ENCODE results near the gene EHD4. TPM values are rescaled to one million over a fixed set of nuclear protein-coding genes. Genes with fewer than 3 reads are reported as not detected.
A peak's percentile ranks its signal among the peaks of the same experiment; 100 is the strongest.

EHD4 gene
- total RNA-seq, 1 donor from 2014 or later: 64.9 TPM

- Mint-ChIP-seq H3K4me1 (ENCODE audit: unreplicated experiment) (peaks cover 5% of the 10 kb centered on the region), H3K36me3 (ENCODE audit: low read depth, unreplicated experiment) (peaks cover 13% of the 10 kb centered on the region), H3K27me3 (ENCODE audit: unreplicated experiment) (peaks cover 15% of the 10 kb centered on the region), H3K9me3 (ENCODE audit: unreplicated experiment) (no peaks in the 10 kb centered on the region), H3K4me3 (ENCODE audit: unreplicated experiment) (no peak overlapping the region), H3K27ac (ENCODE audit: unreplicated experiment) (peak overlapping the region; percentile 26)
- no peak for TF ChIP-seq CTCF (IDR thresholded peaks at IDR 0.05; ENCODE audit: unreplicated experiment)
- no peak for DNase-seq (ENCODE audit: low spot score)
Measured at GRCh38 chr15:41892621-41893421, 79.5 kb downstream of the EHD4 start.

GRCh38 chr15:41891946-41892345 is 80.4 kb downstream of the EHD4 start:
- Mint-ChIP-seq H3K27ac (ENCODE audit: unreplicated experiment) (no peak overlapping the region), H3K27me3 (ENCODE audit: unreplicated experiment) (peaks cover 19% of the 10 kb centered on the region), H3K4me3 (ENCODE audit: unreplicated experiment) (no peak overlapping the region), H3K9me3 (ENCODE audit: unreplicated experiment) (no peaks in the 10 kb centered on the region), H3K36me3 (ENCODE audit: low read depth, unreplicated experiment) (peaks cover 8% of the 10 kb centered on the region), H3K4me1 (ENCODE audit: unreplicated experiment) (peaks cover 8% of the 10 kb centered on the region)
- no peak for DNase-seq (ENCODE audit: low spot score)
- no peak for TF ChIP-seq CTCF (IDR thresholded peaks at IDR 0.05; ENCODE audit: unreplicated experiment)

DNA sequence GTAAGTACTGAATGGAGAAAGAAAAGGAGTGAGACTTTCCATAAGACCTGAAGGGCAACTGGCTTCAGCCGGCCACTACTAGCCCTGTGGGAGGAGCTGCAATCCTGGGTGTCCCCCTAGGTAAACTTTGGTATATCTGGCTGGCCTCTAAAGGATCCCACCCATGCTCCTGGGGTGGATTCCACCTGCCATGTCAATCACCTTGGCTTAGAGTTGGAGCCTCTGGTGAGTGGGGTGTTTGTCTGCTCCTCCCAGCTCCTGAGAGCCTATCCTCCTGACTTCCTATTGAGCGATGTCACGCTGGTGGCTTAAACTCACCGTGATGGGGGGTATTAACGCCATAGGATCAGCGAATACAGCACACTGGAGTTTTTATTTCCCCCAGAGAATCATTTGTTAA is 81.1 kb downstream of the EHD4 start:
- Mint-ChIP-seq H3K27ac (ENCODE audit: unreplicated experiment) (no peak overlapping the region), H3K36me3 (ENCODE audit: low read depth, unreplicated experiment) (peaks cover 7% of the 10 kb centered on the region), H3K9me3 (ENCODE audit: unreplicated experiment) (no peaks in the 10 kb centered on the region), H3K4me3 (ENCODE audit: unreplicated experiment) (no peak overlapping the region), H3K27me3 (ENCODE audit: unreplicated experiment) (peaks cover 20% of the 10 kb centered on the region), H3K4me1 (ENCODE audit: unreplicated experiment) (peaks cover 8% of the 10 kb centered on the region)
- DNase-seq (ENCODE audit: low spot score): no peak
- TF ChIP-seq CTCF (IDR thresholded peaks at IDR 0.05; ENCODE audit: unreplicated experiment): no peak

GRCh38 chr15:41890050-41890690 is 82.2 kb downstream of the EHD4 start:
- Mint-ChIP-seq H3K36me3 (ENCODE audit: low read depth, unreplicated experiment) (peaks cover 11% of the 10 kb centered on the region), H3K27me3 (ENCODE audit: unreplicated experiment) (peaks cover 14% of the 10 kb centered on the region), H3K4me1 (ENCODE audit: unreplicated experiment) (peaks cover 6% of the 10 kb centered on the region), H3K9me3 (ENCODE audit: unreplicated experiment) (no peaks in the 10 kb centered on the region), H3K4me3 (ENCODE audit: unreplicated experiment) (no peak overlapping the region), H3K27ac (ENCODE audit: unreplicated experiment) (no peak overlapping the region)
- no peak for TF ChIP-seq CTCF (IDR thresholded peaks at IDR 0.05; ENCODE audit: unreplicated experiment)
- no peak for DNase-seq (ENCODE audit: low spot score)
